Limb (tissue), 2 donors: ENCODE measurements around the gene AMZ1.
A peak's percentile ranks its signal among the peaks of the same experiment; 100 is the strongest.
"Not testable (repeated sequence)": the region's sequence is repeated elsewhere in the genome, so short reads cannot be mapped to it uniquely, and the experiment has no call there.

Experiments used
- DNase-seq, 2 donors: peaks; one replicate each; pipeline ENCODE4 v3.0.0-alpha.2; 2016; ENCODE audit errors: extremely low spot score in 2 of 2

AMZ1 gene

DNA sequence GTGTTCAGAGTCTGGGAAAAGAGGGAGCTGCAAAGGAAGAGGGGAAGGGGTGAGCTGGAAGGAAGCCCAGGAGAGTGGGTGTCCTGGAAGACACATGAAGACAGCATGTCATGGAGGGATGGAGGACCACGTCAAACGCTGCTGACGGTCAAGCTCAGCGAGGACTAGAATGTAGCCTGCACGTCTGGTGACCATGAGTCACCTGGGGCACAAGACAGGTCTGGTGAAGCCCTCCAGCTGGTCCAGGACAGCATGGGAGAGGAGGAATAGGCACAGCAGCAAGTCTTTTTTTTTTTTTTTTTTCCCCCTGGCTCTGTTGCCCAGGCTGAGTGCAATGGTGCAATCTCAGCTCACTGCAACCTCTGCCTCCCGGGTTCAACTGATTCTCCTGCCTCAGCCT is 19.6 kb upstream of the AMZ1 start:
- no peak for DNase-seq

DNA sequence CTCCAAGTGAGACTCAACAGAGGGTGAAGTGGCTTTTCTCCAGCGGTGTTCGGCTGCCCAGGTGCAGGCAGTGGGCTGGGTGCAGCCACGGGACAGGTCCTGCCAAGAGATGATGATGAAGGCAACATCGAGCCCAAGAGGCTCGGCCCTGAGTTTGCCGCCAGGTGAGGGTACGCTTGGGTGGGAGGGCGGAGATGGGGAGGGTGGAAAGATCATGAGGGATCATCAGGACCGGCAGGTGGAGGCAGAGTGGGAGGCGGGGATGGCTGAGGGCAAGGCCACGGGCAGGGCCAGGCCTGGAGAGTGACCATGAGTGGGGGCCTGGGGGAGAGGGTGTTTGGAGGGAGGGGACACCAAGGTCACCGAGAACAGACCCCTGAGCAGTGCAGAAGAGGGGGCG is 17.8 kb upstream of the AMZ1 start:
- DNase-seq, result no peak

DNA sequence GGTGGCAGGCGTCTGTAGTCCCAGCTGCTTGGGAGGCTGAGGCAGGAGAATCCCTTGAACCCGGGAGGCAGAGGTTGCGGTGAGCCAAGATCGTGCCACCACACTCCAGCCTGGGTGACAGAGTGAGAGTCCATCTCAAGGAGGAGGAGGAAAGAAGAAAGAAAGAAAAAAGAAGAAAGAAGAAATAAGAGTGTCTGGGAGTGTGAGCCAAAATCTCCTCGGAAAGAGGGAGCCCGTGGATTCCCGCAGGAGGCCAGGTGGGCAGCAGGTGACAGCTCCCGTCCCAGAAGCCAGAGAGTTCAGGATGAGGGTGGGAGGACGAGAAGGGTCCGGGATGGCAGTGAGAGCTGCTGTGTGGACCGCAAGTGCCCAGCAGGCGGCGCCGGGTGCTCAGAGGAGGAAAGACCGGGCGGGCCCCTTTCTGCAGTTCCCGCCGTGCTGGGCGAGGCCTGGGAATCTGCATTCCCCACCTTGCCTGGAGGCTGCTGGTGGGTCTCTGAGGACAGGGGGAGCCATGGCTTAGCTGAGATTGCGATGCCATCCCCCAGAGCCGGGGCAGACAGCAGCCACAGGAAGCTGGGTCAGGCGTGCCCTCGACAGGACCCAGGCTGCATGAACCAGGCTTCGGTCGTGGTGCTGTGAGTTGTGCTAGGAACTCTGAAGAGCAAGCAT is 17.1 kb upstream of the AMZ1 start:
- DNase-seq, result peak; percentile 60 to 81

DNA sequence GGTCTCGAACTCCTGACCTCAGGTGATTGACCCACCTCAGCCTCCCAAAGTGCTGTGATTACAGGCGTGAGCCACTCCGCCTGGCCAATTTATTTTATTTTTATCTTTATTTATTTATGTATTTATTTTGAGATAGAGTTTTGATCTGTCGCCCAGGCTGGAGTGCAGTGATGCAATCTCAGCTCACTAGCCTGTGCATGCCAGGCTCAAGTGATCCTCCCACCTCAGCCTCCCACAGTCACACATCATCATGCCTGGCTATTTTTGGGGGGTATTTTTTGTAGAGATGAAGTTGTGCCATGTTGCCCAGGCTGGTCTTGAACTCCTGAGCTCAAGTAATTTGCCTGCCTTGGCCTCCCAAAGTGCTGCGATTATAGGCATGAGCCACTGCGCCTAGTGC is 14.8 kb upstream of the AMZ1 start:
- not testable (repeated sequence) for DNase-seq

DNA sequence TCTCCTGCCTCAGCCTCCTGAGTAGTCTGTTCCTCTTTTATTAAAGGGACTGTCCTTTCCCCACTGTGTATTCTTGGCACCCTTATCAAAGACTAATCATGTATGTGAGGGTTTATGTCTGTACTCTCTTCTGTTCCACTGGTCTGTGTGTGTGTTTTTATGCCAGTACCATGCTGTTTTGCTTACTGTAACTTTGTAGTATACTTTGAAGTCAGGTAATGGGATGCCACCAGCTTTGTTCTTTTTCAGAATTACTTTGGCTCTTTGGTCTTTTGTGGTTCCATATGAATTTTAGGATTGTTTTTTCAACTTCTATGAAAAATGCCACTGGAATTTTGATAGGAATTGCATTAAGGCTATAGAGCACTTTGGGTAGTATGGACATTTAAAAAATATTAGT is 14.1 kb upstream of the AMZ1 start:
- no peak for DNase-seq

DNA sequence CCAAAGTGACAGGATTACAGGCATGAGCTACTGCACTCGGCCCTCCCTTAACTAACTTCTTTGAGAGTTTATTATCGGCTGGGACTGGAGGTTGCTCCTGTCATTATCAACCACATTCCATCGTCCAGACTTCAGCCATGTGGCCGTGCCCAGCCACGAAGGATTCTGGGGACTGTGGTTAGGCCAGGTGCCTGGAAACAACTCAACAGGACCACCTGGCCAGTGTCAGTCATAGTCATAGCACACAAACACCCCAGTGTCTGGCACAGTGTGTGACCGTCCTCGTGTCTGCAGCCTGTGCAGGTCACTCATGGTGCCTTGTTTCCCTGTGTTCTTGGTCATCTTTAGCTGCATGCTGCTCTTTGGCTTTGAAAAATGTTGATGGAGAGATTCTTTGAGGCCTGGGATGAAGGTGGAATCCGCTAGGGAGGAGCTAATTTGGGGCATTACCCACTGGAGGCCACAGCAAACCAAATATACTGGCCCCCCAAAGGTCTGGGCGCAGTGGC is 12.7 kb upstream of the AMZ1 start:
- no peak for DNase-seq

DNA sequence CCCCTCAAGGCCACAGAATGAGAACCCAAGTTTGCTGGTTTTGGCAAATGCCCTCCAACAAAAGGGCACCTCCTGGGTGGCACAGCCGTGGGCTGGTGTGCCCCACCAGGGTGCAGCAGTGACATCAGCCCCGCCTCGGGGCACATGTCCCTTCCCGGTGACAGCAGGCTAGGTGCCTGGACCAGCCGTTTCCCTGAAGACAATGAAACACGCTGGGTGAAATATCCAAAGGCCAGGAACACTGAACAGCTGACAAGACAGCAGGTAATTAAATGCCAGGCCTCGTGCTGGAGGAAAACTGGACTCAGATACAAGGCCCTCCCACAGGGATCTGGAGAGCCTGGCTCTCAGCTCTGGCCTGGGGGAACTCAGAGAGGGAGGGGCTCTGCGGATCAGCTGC is 11.4 kb upstream of the AMZ1 start:
- not testable (repeated sequence) for DNase-seq

DNA sequence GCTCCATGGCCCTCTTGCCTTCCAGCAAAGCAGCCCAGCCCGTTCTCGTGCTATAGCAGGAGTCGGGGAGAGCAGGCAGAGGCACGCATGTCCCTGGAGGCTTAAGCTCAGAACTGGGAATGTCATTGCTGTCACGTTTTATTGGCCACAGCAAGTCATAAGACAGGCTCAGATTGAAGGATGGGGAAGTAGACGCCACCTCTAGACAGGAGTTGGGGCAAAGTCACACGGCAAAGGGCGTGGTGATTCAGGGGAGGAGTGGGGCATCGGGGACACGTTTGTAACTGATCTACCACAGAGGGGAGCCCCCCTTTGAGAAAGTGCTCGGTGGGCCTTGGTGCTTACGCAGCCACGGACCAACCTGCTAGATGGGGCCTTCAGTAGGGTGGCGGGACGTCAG is 9.5 kb upstream of the AMZ1 start:
- DNase-seq, result not testable (repeated sequence)

DNA sequence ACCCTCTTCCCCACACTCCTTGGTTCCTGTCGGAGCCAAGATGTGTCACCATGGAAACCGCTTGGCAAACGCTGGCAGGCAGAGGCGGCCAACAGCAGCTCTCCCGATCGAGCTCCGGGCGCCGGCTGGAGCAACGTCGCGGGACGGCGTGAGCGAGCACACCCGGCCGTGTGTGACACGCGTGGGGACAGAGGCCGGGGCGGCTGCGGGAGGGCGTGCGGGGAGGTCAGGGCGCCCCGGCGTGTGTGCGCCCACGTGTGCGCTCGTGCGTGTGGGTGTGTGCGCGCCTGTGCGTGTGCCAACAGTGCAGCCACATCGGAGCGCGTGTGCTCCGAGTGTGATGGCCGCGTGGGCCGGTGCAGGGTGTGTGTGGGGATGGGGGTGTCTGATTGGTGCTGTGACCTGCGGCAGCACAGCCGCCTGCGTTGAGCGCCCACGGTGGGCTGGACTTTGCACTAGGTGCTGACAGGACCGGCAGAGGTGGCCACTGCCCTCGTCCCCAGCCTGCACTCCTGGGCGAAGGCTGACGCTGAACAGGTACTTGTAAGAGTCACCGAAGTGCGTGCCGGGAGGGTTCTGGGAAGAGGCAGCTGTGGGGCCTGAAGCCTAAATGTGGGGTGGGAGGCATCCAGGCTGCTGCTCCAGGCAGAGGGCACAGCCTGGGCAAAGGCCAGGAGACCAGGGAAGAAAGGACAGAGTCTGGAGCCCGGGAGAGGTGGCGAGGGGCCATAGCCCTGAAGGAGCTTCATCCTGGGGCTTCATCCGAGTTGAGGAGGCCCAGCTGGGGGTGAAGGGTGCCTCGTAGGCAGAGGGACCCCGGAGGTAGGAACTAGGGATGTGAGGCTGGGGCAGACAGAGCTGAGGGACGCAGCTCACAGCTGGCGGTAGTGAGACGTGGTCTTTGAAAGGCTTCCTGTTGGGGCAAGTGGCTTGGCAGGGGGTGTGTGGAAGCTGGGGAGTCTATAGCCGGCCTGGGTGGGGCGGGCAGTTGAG is 8.6 kb upstream of the AMZ1 start:
- DNase-seq, result peak in 1 of 2 donors; percentile 50

DNA sequence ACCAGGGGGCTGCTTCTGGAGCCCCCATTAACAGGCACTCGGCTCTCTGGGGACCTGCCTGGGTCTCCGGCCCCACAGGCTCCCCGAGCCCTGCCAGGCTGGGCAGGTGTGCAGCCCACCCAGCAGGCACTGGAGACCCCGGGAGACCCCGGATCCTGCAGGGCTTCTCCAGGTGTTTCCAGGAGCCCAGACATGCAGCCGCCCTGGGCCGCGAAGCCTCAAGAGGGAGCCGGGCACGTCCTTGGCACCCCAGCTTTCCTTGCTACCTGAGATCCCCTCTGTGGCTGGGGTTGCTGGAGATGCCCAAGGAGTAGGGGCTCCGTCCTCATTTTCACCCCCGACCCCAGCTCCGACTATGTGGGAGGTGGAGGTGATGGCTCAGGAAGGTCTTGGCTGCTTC is 7.7 kb upstream of the AMZ1 start:
- DNase-seq, result peak in 1 of 2 donors; percentile 28

DNA sequence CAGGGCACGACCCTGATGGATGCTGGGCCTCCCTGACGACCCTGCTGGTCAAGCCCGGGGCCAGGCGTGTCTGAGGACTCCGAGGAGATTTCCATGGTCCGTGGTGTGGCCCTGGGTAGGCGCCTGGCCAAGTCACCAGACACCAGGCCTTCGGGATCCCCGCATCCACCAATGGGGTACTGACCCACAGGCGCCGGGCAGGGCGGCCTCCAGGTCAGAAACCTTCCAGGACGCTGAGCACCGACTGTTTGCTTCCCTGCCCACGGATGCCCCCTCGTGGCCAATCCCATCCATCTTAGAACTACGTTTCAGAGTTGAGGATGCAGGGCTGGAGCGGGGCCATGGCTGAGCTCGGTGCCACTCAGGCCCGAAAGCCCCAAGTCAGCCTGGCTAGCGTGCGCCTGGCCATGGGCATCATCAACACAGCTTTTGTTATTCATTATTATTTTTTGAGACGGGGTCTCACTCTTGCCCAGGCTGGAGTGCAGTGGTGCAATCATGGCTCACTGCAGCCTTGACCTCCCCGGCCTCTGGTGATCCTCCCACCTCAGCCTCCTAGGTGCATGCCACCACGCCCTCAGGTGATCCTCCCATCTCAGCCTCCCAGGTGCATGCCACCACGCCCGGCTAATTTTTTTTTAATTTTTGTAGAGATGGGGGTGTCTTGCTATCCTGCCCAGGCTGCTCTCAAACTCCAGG is 7.1 kb upstream of the AMZ1 start:
- peak; percentile 59 to 82 for DNase-seq

DNA sequence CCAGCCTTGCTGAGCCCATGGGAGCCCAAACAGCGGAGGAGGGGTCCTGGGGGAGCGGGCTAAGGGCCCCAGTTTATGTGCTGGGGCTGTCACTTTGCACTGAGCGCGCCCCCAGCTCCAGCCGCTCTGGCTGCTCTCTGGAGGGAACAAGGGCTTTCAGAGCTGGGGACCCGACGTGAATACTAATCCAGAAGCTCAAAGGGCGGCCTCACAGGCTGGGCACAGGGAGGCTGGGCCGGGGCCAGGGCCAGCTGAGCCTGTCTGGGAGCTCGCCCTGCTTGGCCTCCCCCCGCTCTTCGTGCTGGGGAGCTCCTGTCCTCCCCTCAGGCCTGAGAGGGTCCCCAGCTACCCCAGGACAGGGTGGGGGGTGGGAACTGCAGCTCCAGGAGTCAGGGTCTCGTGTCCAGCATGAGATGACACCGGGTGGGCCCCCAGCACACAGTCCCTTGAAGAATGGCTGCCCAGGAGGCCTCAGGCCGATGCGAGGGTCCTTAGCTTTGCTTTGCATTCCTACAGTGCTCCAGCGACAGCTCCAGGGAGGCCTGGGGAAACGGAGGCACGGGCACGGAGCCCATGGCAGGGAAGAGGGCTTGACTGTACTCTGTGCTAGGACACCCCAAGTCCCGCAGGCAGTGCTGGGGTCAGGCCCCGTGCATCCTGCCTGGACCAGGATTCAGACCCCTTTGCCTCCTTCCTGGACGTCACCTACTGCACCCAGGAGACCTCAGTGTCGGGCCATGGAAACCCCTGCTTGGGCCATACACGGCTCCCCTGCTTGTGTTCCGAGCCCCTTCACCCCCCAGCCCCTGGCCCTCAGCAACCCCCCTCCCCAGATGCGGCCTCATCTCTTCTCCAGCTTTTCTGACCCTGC is 5.8 kb upstream of the AMZ1 start:
- DNase-seq, result peak in 1 of 2 donors; percentile 41

DNA sequence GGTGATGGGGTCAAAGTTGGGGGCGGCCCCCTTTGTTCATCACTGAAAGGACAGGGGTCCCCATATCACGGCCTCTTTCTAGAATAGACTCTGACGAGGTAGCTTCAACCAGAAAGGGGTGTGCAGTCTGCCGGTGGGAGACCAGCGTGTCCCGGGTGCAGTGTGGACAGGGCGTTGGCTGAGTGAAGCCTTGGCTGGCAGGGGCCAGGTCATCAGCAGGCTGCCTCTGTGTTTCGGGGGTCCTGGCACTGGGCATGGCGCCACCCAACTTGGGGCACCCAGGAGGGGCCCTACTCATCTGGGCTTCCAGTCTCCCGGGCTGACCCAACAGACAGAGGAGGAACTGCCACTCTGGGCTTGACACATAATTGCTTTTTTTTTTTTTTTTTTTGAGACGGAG is 3.5 kb upstream of the AMZ1 start:
- no peak for DNase-seq

DNA sequence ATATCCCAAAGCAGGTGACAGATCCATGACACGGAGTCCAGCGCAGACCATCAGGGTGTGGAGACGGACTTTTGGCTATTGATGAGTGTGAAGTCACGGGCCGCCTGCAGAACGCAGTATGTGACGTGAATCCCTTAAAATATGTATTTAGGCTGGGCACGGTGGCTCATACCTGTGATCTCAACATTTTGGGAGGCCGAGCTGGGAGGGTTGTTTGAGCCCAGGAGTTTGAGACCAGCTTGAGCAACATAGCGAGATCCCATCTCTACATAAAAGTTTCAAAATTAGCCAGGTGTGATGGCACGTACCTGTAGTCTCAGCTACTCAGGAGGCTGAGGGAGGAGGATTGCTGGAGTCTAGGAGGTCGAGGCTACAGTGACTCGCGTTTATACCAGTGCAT is 1.9 kb upstream of the AMZ1 start:
- no peak for DNase-seq

DNA sequence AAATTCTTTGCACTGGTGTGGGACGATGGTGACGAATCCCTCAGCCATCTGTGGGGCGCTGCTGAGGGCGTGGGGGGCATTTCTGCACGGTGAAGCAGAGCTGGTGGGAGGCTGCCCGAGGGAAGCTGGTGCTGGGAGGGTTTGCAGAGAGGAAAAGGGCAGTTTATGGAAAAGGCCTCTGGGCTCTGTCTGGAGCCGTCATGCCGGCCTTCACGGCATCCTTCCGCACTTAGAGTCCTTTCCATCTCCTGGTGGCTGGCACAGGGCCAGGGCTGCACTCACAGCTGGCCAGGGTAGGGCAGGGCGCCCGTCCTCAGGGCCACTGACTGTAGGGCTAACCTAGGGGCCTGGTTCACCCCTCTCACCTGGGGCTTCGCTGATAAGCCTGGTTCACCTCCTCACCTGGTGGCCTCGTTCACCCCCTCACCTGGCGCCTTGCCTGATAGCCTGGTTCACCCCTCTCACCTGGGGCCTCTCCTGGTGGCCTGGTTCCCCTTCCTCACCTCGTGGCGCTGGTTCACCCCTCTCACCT is 598 bp upstream of the AMZ1 start:
- DNase-seq, result peak in 1 of 2 donors; percentile 47

DNA sequence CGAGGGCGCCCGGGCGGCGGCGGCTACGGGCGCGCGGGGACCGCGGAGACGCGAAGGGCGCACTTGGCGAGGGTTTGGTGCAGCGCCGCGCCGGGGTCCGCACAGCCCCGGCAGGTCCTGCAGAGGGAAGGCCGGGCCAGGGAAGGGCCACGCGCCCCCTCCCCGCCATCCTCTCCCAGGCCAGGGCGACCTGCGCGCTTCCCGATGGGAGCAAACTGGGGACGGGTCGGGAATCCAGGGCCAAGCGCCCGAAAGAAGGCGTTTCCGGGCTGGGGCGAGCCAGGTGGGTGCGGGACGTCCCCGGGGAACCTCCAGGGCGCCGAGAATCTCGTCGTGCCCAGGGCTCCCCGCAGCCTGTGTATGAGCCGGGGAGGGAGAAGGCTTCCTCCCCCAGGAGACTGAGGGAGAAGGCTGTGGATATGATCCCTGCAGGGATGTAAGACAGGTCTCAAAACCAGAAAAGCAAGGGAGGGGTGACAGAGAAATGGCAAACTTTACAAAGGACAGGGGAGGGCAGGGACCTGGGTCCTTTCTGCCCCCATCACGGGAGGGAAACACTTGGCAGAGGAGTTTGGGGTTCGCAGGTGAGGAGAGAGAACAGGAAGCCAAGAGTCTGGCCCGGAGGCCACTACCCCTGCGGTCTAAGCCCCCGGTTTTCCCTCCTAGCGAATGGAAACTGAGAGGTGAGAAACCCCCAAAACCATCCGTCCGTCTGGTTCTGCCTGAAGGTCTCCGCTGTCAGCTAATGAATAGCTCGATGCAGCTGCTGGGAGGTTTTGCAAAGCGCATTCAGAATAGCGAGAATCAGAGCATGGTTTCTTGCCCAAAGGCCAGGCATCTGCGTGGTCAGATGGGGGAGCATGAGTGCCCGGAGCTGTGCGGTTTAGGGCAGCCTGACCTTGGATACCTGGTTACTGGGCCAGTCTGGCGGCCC is 674 bp downstream of the AMZ1 start:
- peak in 1 of 2 donors; percentile 43 for DNase-seq

DNA sequence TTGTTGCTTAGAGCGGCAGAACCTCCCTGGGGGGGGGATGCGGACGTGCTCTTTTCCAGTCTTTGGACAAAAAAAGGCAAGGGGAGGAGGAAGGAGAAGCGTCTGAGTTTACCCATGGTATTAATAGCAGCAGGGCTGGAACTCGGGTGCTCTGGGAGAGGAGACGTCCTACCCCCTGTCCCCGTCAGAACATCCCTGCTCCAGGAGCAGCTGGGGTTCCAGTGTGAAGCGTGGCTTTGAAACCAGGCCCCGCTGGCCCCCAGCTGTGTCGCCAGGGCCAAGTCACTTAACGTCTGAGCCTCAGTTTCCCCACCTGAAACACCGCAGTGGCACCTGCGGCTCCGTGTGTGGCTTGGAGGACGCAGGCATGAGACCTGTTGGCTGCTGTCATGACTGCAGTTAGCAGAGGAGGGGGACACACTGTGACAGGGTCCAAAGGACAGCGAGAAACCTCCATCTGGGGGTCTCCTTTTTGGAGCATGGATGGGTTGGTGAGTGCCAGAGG is 1.4 kb downstream of the AMZ1 start:
- DNase-seq, result no peak

DNA sequence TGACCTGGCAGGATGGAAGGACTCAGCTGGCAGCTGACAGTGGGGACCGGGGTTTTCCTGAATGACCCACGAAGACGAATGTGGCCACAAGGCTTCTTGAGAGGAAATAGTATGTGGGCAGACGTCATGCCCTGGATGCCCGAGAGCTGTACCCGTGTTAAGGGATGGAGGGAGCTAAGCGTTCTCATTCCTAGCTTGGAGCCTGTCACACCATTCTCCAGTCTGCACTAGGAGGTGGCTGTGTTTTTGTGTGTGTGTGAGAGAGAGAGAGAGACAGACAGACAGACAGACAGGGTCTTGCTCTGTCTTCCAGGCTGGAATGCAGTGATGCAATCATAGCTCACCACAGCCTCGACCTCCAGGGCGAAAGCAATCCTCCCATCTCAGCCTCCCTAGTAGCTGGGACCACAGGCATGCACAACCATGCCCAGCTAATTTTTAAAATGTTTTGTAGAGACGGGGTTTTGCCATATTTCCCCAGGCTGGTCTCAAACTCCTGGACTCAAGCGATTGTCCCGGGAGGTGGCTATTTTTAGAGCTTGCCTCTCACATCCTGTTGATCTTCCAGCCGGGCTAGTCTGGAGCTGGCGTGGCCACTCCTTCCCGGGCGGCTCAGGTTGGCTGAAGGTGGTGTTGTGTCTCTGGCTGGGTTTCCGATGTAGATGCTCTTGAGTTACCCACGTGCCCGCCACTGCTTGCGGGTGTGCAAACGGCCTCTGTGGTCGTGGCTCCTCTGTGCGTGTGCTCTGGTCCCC is 2.1 kb downstream of the AMZ1 start:
- no peak for DNase-seq
